H1 (cell line): ENCODE measurements around the gene LAMTOR4. TPM values are rescaled to one million over a fixed set of nuclear protein-coding genes. Genes with fewer than 3 reads are reported as not detected.

Experiments
- ASH2L ChIP-seq: fragments of 200-600, 300-600 bp; sonication (generic); IDR thresholded peaks from one replicate; pipeline ENCODE4 v1.7.1; 2017; ENCODE audit warnings: low read length
- CBX8 ChIP-seq: fragments of 300-800, 300-1000 bp; sonication (generic); IDR thresholded peaks from 2 replicates; pipeline ENCODE4 v1.7.1; 2016; ENCODE audit warnings: low read depth, low read length, borderline replicate concordance
- CHD1 ChIP-seq: IDR thresholded peaks from 2 replicates; pipeline ENCODE4 v1.6.1; 2012; ENCODE audit warnings: low read depth, low read length, improper control_type of control experiment
- CREB1 ChIP-seq: IDR thresholded peaks from 2 replicates; pipeline ENCODE4 v1.6.1; 2012; ENCODE audit warnings: inconsistent platforms
- GABPA ChIP-seq: IDR thresholded peaks from 2 replicates; pipeline ENCODE4 v1.6.1; 2011; ENCODE audit warnings: mild to moderate bottlenecking, low read length, moderate library complexity, borderline replicate concordance; ENCODE audit not compliant: insufficient read depth
- KDM5A ChIP-seq: fragments of 200-600 bp; IDR thresholded peaks from 2 replicates; pipeline ENCODE4 v1.7.1; 2012; ENCODE audit warnings: mild to moderate bottlenecking, low read length, inconsistent platforms, mixed read lengths
- POU5F1 ChIP-seq: IDR thresholded peaks from 2 replicates; pipeline ENCODE4 v1.6.1; 2011; ENCODE audit warnings: low read depth, mild to moderate bottlenecking, low read length, moderate library complexity
- RAD21 ChIP-seq, 2 experiments: IDR thresholded peaks in 1 of 2; conservative IDR thresholded peaks in 1 of 2; 2 replicates each; pipeline ENCODE4 v1.6.1; 2011; ENCODE audit warnings: low read depth in 2 of 2, low read length in 2 of 2, improper control_type of control experiment in 1 of 2, inconsistent platforms in 1 of 2, mild to moderate bottlenecking in 1 of 2, moderate library complexity in 1 of 2
- RBBP5 ChIP-seq: IDR thresholded peaks from 2 replicates; pipeline ENCODE4 v1.7.1; 2012; ENCODE audit warnings: low read depth, mild to moderate bottlenecking, inconsistent platforms, low read length, moderate library complexity, borderline replicate concordance
- SIRT6 ChIP-seq: IDR thresholded peaks from one replicate; pipeline ENCODE4 v1.7.1; 2012; ENCODE audit warnings: low read length, inconsistent platforms
- SP2 ChIP-seq: IDR thresholded peaks from 2 replicates; pipeline ENCODE4 v1.6.1; 2012; ENCODE audit warnings: mild to moderate bottlenecking, low read length, inconsistent platforms
- TAF7 ChIP-seq: optimal IDR thresholded peaks from 2 replicates; pipeline ENCODE3; 2011; ENCODE audit warnings: low read depth, mild to moderate bottlenecking, inconsistent platforms, low read length, moderate library complexity, borderline replicate concordance
- TCF12 ChIP-seq: IDR thresholded peaks from 2 replicates; pipeline ENCODE4 v1.6.1; 2011; ENCODE audit warnings: low read depth, mild to moderate bottlenecking, low read length
- polyA plus RNA-seq, 7 experiments: library from polyadenylated mRNA; depleted of rRNA in 3 of 7; stranded (reverse) in 5 of 7; unstranded in 2 of 7; fragments of >200 nt in 5 of 7; fragments of 200-250 nt in 2 of 7; gene quantifications; 1 replicate in 5 of 7; 2 replicates in 1 of 7; 4 replicates in 1 of 7; pipeline versions ENCODE4 v1.2.1 to v1.2.3, GENCODE V29; 2011 to 2013; ENCODE audit warnings: missing spikeins in 2 of 7, mixed read lengths in 2 of 7
- total RNA-seq: library from RNA; stranded (reverse); fragmentation: NEBNext Ultra II Directional; extraction: Animal tissue kit (Norgen Biotek cat#: 25700); gene quantifications from 2 replicates; pipeline ENCODE4 v1.2.1, GENCODE V29; 2021

LAMTOR4 gene
- total and polyA plus RNA-seq, 2 of the 8 experiments (the other 6 are each of a cell fraction or from before 2014, with no cell fraction given) = 153 to 622 TPM

DNA sequence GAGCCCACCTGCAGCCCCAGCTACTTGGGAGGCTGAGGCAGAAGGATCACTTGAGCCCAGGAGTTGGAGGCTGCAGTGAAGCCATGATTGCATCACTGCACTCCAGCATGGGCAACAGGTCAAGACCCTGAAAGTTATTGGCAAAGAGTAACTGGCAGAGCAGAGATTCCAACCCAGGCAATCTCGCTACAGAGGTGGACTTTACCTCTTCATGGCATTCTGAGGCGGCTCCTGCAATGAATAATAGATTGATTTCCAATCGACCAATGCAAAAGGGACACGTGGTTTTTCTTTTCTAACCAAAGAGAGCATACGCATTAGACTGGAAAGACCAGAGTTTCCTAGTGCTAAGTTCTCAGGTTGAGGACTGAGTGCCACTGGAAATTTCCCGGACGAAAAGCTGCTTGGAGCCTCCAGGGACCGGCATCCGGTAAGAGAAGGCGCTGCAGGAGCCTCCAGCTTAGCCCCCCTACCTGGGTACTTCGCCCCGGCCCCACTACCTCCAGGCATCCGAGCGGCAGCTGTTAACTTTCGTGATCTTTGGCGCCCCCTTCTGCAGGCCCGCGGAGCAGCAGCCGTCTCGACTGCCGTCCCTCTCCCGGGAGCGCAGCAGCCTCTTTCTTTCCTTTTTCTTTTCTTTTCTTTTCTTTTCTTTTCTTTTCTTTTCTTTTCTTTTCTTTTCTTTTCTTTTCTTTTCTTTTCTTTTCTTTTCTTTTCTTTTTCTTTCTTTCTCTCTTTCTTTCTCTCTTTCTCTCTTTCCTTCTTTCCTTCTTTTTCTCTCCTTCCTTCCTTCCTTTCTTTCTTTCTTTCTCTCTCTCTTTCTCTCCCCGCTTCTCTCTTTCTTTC is 17.9 kb upstream of the LAMTOR4 start (continued):
- TF ChIP-seq CHD1 (no peak), GABPA (no peak; the same call in 1 of the 2 replicates), RAD21 (IDR thresholded peaks at IDR 0.05 in 1 of 2, conservative IDR thresholded peaks at IDR 0.05 in 1 of 2; ENCODE audit: low read depth in 2 of 2, low read length in 2 of 2) (peak; percentile 71 to 76), POU5F1 (no peak), KDM5A (no peak), CREB1 (no peak), SIRT6 (no peak), SP2 (no peak), TCF12 (peak; percentile 81; the same call in 1 of the 2 replicates), RBBP5 (peak; percentile 51; the same call in 1 of the 2 replicates), CBX8 (no peak), TAF7 (peak; percentile 26), ASH2L (peak; percentile 25)
